IPS-18c (cell line): ENCODE data around the gene HARBI1.

ENCODE experiments used
- H3K4me3 ChIP-seq: 2 replicates; pipeline ENCODE4 v1.7.0; 2013; ENCODE audit warnings: low read depth, mild to moderate bottlenecking, low read length, moderate library complexity; ENCODE audit not compliant: insufficient read depth
- H3K9me3 ChIP-seq: one replicate; pipeline ENCODE4 v1.6.1; 2013; ENCODE audit warnings: mild to moderate bottlenecking, low read length, moderate library complexity; ENCODE audit not compliant: control insufficient read depth, insufficient read depth

Gene HARBI1

GRCh38 chr11:46639197-46639839 lies 22.3 kb upstream of the HARBI1 start:
- no peak overlapping the region for H3K4me3 ChIP-seq

GRCh38 chr11:46637546-46637945 lies 20.5 kb upstream of the HARBI1 start:
- Histone ChIP-seq H3K4me3 (no peak overlapping the region), H3K9me3 (peaks cover 2% of the 10 kb centered on the region)

More at GRCh38 chr11:46639197-46639839, 22.3 kb upstream of the HARBI1 start:
- peaks cover 2% of the 10 kb centered on the region for H3K9me3 ChIP-seq

GRCh38 chr11:46635557-46636139 lies 18.6 kb upstream of the HARBI1 start:
- H3K9me3 ChIP-seq: peaks cover 2% of the 10 kb centered on the region
- no peak overlapping the region for H3K4me3 ChIP-seq

GRCh38 chr11:46633291-46634217 lies 16.5 kb upstream of the HARBI1 start:
- H3K4me3 ChIP-seq: no peak overlapping the region
- H3K9me3 ChIP-seq: no peaks in the 10 kb centered on the region

- no peaks in the 10 kb centered on the region for H3K9me3 ChIP-seq
These were observed 15.5 kb upstream of the HARBI1 start for GRCh38 chr11:46632502-46632901.

GRCh38 chr11:46631676-46632075 lies 14.6 kb upstream of the HARBI1 start:
- no peaks in the 10 kb centered on the region for H3K9me3 ChIP-seq
- H3K4me3 ChIP-seq: no peak overlapping the region

More at GRCh38 chr11:46632502-46632901, 15.5 kb upstream of the HARBI1 start:
- no peak overlapping the region for H3K4me3 ChIP-seq

GRCh38 chr11:46630237-46630636 lies 13.2 kb upstream of the HARBI1 start:
- H3K4me3 ChIP-seq: no peak overlapping the region

GRCh38 chr11:46628961-46629360 lies 11.9 kb upstream of the HARBI1 start:
- Histone ChIP-seq H3K4me3 (no peak overlapping the region), H3K9me3 (no peaks in the 10 kb centered on the region)

More at GRCh38 chr11:46630237-46630636, 13.2 kb upstream of the HARBI1 start:
- no peaks in the 10 kb centered on the region for H3K9me3 ChIP-seq

GRCh38 chr11:46625406-46625805 lies 8.4 kb upstream of the HARBI1 start:
- no peak overlapping the region for H3K4me3 ChIP-seq
- peaks cover 2% of the 10 kb centered on the region for H3K9me3 ChIP-seq

GRCh38 chr11:46618837-46619236 lies 1.8 kb upstream of the HARBI1 start:
- H3K9me3 ChIP-seq: peaks cover 2% of the 10 kb centered on the region
- no peak overlapping the region for H3K4me3 ChIP-seq

- Histone ChIP-seq H3K4me3 (peak overlapping the region; percentile 100), H3K9me3 (no peaks in the 10 kb centered on the region)
These were observed 916 bp upstream of the HARBI1 start for GRCh38 chr11:46617972-46618314.

- Histone ChIP-seq H3K4me3 (peak overlapping the region; percentile 100), H3K9me3 (no peaks in the 10 kb centered on the region)
These were observed 385 bp downstream of the HARBI1 start for GRCh38 chr11:46616551-46617133.

GRCh38 chr11:46615756-46616155 lies 1.3 kb downstream of the HARBI1 start:
- no peak overlapping the region for H3K4me3 ChIP-seq
- H3K9me3 ChIP-seq: no peaks in the 10 kb centered on the region

GRCh38 chr11:46612326-46612725 lies 4.7 kb downstream of the HARBI1 start:
- no peaks in the 10 kb centered on the region for H3K9me3 ChIP-seq
- no peak overlapping the region for H3K4me3 ChIP-seq

- Histone ChIP-seq H3K4me3 (no peak overlapping the region), H3K9me3 (no peaks in the 10 kb centered on the region)
These were observed 5.3 kb downstream of the HARBI1 start for GRCh38 chr11:46611526-46612304.

GRCh38 chr11:46609386-46609785 lies 7.6 kb downstream of the HARBI1 start:
- no peaks in the 10 kb centered on the region for H3K9me3 ChIP-seq
- H3K4me3 ChIP-seq: no peak overlapping the region

GRCh38 chr11:46607516-46607915 lies 9.5 kb downstream of the HARBI1 start:
- no peak overlapping the region for H3K4me3 ChIP-seq
- no peaks in the 10 kb centered on the region for H3K9me3 ChIP-seq
